Placental pericyte (primary cell): ENCODE data around the gene CDIPT. TPM values are rescaled to one million over a fixed set of nuclear protein-coding genes. Genes with fewer than 3 reads are reported as not detected.

Experiments used
- small RNA-seq: library from RNA; depleted of rRNA; stranded (forward); fragments of <200 nt; gene quantifications from one replicate; pipeline ENCODE3, GENCODE V24; 2012; ENCODE audit warnings: low replicate concordance
- total RNA-seq: library from RNA; depleted of rRNA; stranded (reverse); fragments of >200 nt; gene quantifications from 2 replicates; pipeline ENCODE4 v1.2.3, GENCODE V29; 2012

Gene CDIPT
- total RNA-seq = 89.6 and 117 TPM in 2 replicates

GRCh38 chr16:29862884-29863668 is at the start of gene CDIPT:
CDIPT (minus strand) TSS chr16:29863226; CDS start chr16:29862857, 369 bp downstream.

GRCh38 chr16:29900102-29900887 is 37.3 kb upstream of the CDIPT start, which contains the start of gene ASPHD1:
ASPHD1 (plus strand) TSS chr16:29900488; CDS start chr16:29900972, 484 bp downstream.

GRCh38 chr16:29899516-29900101 is 36.6 kb upstream of the CDIPT start, which contains the start of gene SEZ6L2:
SEZ6L2 (minus strand) TSS chr16:29899550; CDS start chr16:29899019, 531 bp downstream.

GRCh38 chr16:29820271-29820701 is 42.7 kb downstream of the CDIPT start, which contains the start of gene MVP:
MVP (plus strand) TSS chr16:29820462; CDS start chr16:29830550, 10,088 bp downstream.

GRCh38 chr16:29815793-29816693 is 47.0 kb downstream of the CDIPT start, which contains the start of gene PAGR1:
PAGR1 (plus strand) TSS chr16:29816152; CDS start chr16:29816526, 374 bp downstream.

GRCh38 chr16:29811896-29812665 is 50.9 kb downstream of the CDIPT start, which contains the start of gene PRRT2:
PRRT2 (plus strand) TSS chr16:29812193; CDS start chr16:29813055, 862 bp downstream.

Small RNAs within 50 kb of the gene (small RNA-seq; reads per million reads assigned to genes)
- gene AC009133.6 (not detected), gene AC120114.4 (not detected)

Other genes starting within 250 kb of the CDIPT start
- gene SPN, start 200.0 kb downstream of the CDIPT start, total RNA-seq = not detected in 2 replicates
- 25.5 and 137 TPM in 2 replicates for gene QPRT, start 184.0 kb downstream of the CDIPT start, total RNA-seq
- not detected in 2 replicates for gene C16orf54, start 117.2 kb downstream of the CDIPT start, total RNA-seq
- not detected in 2 replicates for gene ZG16, start 85.0 kb downstream of the CDIPT start, total RNA-seq
- gene KIF22, start 72.5 kb downstream of the CDIPT start, total RNA-seq = 4.6 and 94.6 TPM in 2 replicates
- gene MAZ, start 56.7 kb downstream of the CDIPT start, total RNA-seq = 176 and 280 TPM in 2 replicates
- 0.44 and 3.6 TPM in 2 replicates for gene PRRT2, start 51.0 kb downstream of the CDIPT start, total RNA-seq
- gene PAGR1, start 47.1 kb downstream of the CDIPT start, total RNA-seq = 24.1 and 33.4 TPM in 2 replicates
- gene MVP, start 42.8 kb downstream of the CDIPT start, total RNA-seq = 159 and 453 TPM in 2 replicates
- 7.3 and 17.7 TPM in 2 replicates for gene SEZ6L2, start 36.3 kb upstream of the CDIPT start, total RNA-seq
- gene ASPHD1, start 37.3 kb upstream of the CDIPT start, total RNA-seq = 2.3 and 9.2 TPM in 2 replicates
- 13.1 and 20.5 TPM in 2 replicates for gene KCTD13, start 63.0 kb upstream of the CDIPT start, total RNA-seq
- gene TMEM219, start 98.9 kb upstream of the CDIPT start, total RNA-seq = 61.1 and 83.6 TPM in 2 replicates
- 47.7 and 86.2 TPM in 2 replicates for gene TAOK2, start 110.6 kb upstream of the CDIPT start, total RNA-seq
- gene HIRIP3, start 132.4 kb upstream of the CDIPT start, total RNA-seq = 6.8 and 12.6 TPM in 2 replicates
- gene INO80E, start 133.0 kb upstream of the CDIPT start, total RNA-seq = 26.7 and 54.7 TPM in 2 replicates
- gene DOC2A, start 147.8 kb upstream of the CDIPT start, total RNA-seq = 0.14 TPM in 1 of 2 replicates, not detected in the other
- gene C16orf92, start 160.0 kb upstream of the CDIPT start, total RNA-seq = not detected in 2 replicates
- gene TLCD3B, start 168.0 kb upstream of the CDIPT start, total RNA-seq = 0.43 TPM in 1 of 2 replicates, not detected in the other
- gene ALDOA, start 202.5 kb upstream of the CDIPT start, total RNA-seq = 891 and 1,194 TPM in 2 replicates
- 265 and 320 TPM in 2 replicates for gene PPP4C, start 212.8 kb upstream of the CDIPT start, total RNA-seq
- 0.14 TPM in 1 of 2 replicates, not detected in the other for gene TBX6, start 228.7 kb upstream of the CDIPT start, total RNA-seq
- 6.3 and 20.6 TPM in 2 replicates for gene YPEL3, start 233.0 kb upstream of the CDIPT start, total RNA-seq